Stomach smooth muscle (tissue), 2 donors: ENCODE measurements around the gene ZNF214.
A peak's percentile ranks its signal among the peaks of the same experiment; 100 is the strongest.

Source experiments
- H3K27ac ChIP-seq: one replicate; pipeline ENCODE4 v1.7.0; 2013; ENCODE audit warnings: mild to moderate bottlenecking, low read length, inconsistent platforms
- H3K27me3 ChIP-seq, 2 donors: one replicate each; pipeline ENCODE4 v1.7.0; 2013; ENCODE audit warnings: low read length in 2 of 2; ENCODE audit not compliant: insufficient read depth in 2 of 2, control insufficient read depth in 1 of 2
- H3K36me3 ChIP-seq, 2 donors: one replicate each; pipeline ENCODE4 v1.7.0; 2013; ENCODE audit warnings: low read length in 2 of 2; ENCODE audit not compliant: control insufficient read depth in 2 of 2, insufficient read depth in 2 of 2
- H3K4me1 ChIP-seq: one replicate; pipeline ENCODE4 v1.7.0; 2013; ENCODE audit warnings: low read length; ENCODE audit not compliant: control insufficient read depth, insufficient read depth
- H3K4me3 ChIP-seq, 2 donors: one replicate each; pipeline ENCODE4 v1.7.0; 2013; ENCODE audit warnings: low read length in 2 of 2
- H3K9ac ChIP-seq, 2 donors: one replicate each; pipeline ENCODE4 v1.7.0; 2013; ENCODE audit warnings: low read length in 2 of 2, mild to moderate bottlenecking in 1 of 2
- H3K9me3 ChIP-seq, 2 donors: one replicate each; pipeline ENCODE4 v1.7.0; 2013; ENCODE audit warnings: low read length in 2 of 2; ENCODE audit not compliant: control insufficient read depth in 2 of 2
- donor health status: healthy.
- donor health status: Pancreatic carcinoma.

The ZNF214 gene

GRCh38 chr11:7030836-7031235, 10.7 kb upstream of the ZNF214 start:
- Histone ChIP-seq H3K9ac (no peak overlapping the region), H3K27ac (no peak overlapping the region), H3K36me3 (no peaks in the 10 kb centered on the region), H3K4me1 (no peaks in the 10 kb centered on the region), H3K4me3 (no peak overlapping the region), H3K9me3 (no peaks in the 10 kb centered on the region), H3K27me3 (no peaks in the 10 kb centered on the region)

- no peak overlapping the region for H3K27ac ChIP-seq
- H3K9me3 ChIP-seq, result no peaks in the 10 kb centered on the region
- no peak overlapping the region for H3K4me3 ChIP-seq
- no peaks in the 10 kb centered on the region for H3K36me3 ChIP-seq
- H3K4me1 ChIP-seq, result no peaks in the 10 kb centered on the region
- no peak overlapping the region for H3K9ac ChIP-seq
- H3K27me3 ChIP-seq, result no peaks in the 10 kb centered on the region
Observed at GRCh38 chr11:7028141-7028540, 8.0 kb upstream of the ZNF214 start.

- Histone ChIP-seq H3K36me3 (no peaks in the 10 kb centered on the region), H3K27me3 (no peaks in the 10 kb centered on the region), H3K4me3 (no peak overlapping the region), H3K9ac (no peak overlapping the region), H3K4me1 (peaks cover 11% of the 10 kb centered on the region), H3K9me3 (no peaks in the 10 kb centered on the region), H3K27ac (no peak overlapping the region)
Observed at GRCh38 chr11:7021318-7021717, 1.2 kb upstream of the ZNF214 start.

- Histone ChIP-seq H3K9ac (peak overlapping the region; percentile 64 to 76), H3K27ac (peak overlapping the region; percentile 77)
Observed at GRCh38 chr11:7019500-7020182, 505 bp downstream of the ZNF214 start.

GRCh38 chr11:7016011-7016410, 4.1 kb downstream of the ZNF214 start:
- H3K27ac ChIP-seq, result no peak overlapping the region
- H3K4me1 ChIP-seq, result peaks cover 8% of the 10 kb centered on the region
- H3K4me3 ChIP-seq, result no peak overlapping the region
- H3K9ac ChIP-seq, result no peak overlapping the region
- no peaks in the 10 kb centered on the region for H3K27me3 ChIP-seq
- no peaks in the 10 kb centered on the region for H3K36me3 ChIP-seq
- no peaks in the 10 kb centered on the region for H3K9me3 ChIP-seq

More at GRCh38 chr11:7019500-7020182, 505 bp downstream of the ZNF214 start:
- peaks cover 11% of the 10 kb centered on the region for H3K4me1 ChIP-seq
- H3K36me3 ChIP-seq, result no peaks in the 10 kb centered on the region
- peak overlapping the region; percentile 73 to 90 for H3K4me3 ChIP-seq
- H3K27me3 ChIP-seq, result no peaks in the 10 kb centered on the region
- H3K9me3 ChIP-seq, result no peaks in the 10 kb centered on the region

- Histone ChIP-seq H3K9me3 (no peaks in the 10 kb centered on the region), H3K27ac (no peak overlapping the region), H3K4me3 (no peak overlapping the region), H3K36me3 (no peaks in the 10 kb centered on the region), H3K9ac (no peak overlapping the region), H3K27me3 (no peaks in the 10 kb centered on the region), H3K4me1 (no peaks in the 10 kb centered on the region)
Observed at GRCh38 chr11:7014118-7014517, 6.0 kb downstream of the ZNF214 start.

GRCh38 chr11:7004482-7004881, 15.7 kb downstream of the ZNF214 start:
- H3K27me3 ChIP-seq, result no peaks in the 10 kb centered on the region
- no peaks in the 10 kb centered on the region for H3K4me1 ChIP-seq
- H3K27ac ChIP-seq, result no peak overlapping the region
- no peak overlapping the region for H3K4me3 ChIP-seq
- H3K36me3 ChIP-seq, result peaks cover 2 to 3% of the 10 kb centered on the region in 2 donors
- no peaks in the 10 kb centered on the region for H3K9me3 ChIP-seq
- H3K9ac ChIP-seq, result no peak overlapping the region

GRCh38 chr11:6995703-6996102, 24.4 kb downstream of the ZNF214 start:
- Histone ChIP-seq H3K36me3 (peaks cover 0 to 3% of the 10 kb centered on the region in 2 donors), H3K4me1 (no peaks in the 10 kb centered on the region), H3K27ac (no peak overlapping the region), H3K9me3 (no peaks in the 10 kb centered on the region), H3K27me3 (no peaks in the 10 kb centered on the region), H3K9ac (no peak overlapping the region), H3K4me3 (no peak overlapping the region)

- Histone ChIP-seq H3K36me3 (no peaks in the 10 kb centered on the region), H3K27me3 (no peaks in the 10 kb centered on the region), H3K4me1 (no peaks in the 10 kb centered on the region), H3K9ac (no peak overlapping the region), H3K9me3 (no peaks in the 10 kb centered on the region), H3K27ac (no peak overlapping the region), H3K4me3 (peak overlapping the region; percentile 4 to 5)
Observed at GRCh38 chr11:6992457-6993417, 27.4 kb downstream of the ZNF214 start.

GRCh38 chr11:6992026-6992425, 28.1 kb downstream of the ZNF214 start:
- peak overlapping the region in 1 of 2 donors; percentile 5 for H3K4me3 ChIP-seq
- H3K4me1 ChIP-seq, result no peaks in the 10 kb centered on the region
- no peaks in the 10 kb centered on the region for H3K27me3 ChIP-seq
- H3K9ac ChIP-seq, result no peak overlapping the region
- H3K27ac ChIP-seq, result no peak overlapping the region
- no peaks in the 10 kb centered on the region for H3K36me3 ChIP-seq
- H3K9me3 ChIP-seq, result no peaks in the 10 kb centered on the region

GRCh38 chr11:6991227-6991626, 28.9 kb downstream of the ZNF214 start:
- Histone ChIP-seq H3K9ac (no peak overlapping the region), H3K27me3 (no peaks in the 10 kb centered on the region), H3K4me3 (no peak overlapping the region), H3K36me3 (no peaks in the 10 kb centered on the region), H3K4me1 (no peaks in the 10 kb centered on the region), H3K9me3 (no peaks in the 10 kb centered on the region), H3K27ac (no peak overlapping the region)
